ENCODE results near the gene RNF123.

- TF ChIP-seq CTCF (IDR thresholded peaks at IDR 0.05) (no peak), POLR2A (IDR thresholded peaks at IDR 0.05) (no peak)
Measured at GRCh38 chr3:49711489-49711888, 22.1 kb downstream of the RNF123 start.
